RCC 7860 (cell line): ENCODE data around the gene IL19.
"Not testable (repeated sequence)": the region's sequence is repeated elsewhere in the genome, so short reads cannot be mapped to it uniquely, and the experiment has no call there.

ENCODE experiments used
- DNase-seq: peaks from one replicate; pipeline ENCODE4 v3.0.0-alpha.2; 2015; ENCODE audit warnings: low spot score
- FAIRE-seq: peaks from 2 replicates; lab custom pipeline; 2012; peaks lifted over from hg19 to GRCh38; lab: Jason Lieb, UNC

The IL19 gene

DNA sequence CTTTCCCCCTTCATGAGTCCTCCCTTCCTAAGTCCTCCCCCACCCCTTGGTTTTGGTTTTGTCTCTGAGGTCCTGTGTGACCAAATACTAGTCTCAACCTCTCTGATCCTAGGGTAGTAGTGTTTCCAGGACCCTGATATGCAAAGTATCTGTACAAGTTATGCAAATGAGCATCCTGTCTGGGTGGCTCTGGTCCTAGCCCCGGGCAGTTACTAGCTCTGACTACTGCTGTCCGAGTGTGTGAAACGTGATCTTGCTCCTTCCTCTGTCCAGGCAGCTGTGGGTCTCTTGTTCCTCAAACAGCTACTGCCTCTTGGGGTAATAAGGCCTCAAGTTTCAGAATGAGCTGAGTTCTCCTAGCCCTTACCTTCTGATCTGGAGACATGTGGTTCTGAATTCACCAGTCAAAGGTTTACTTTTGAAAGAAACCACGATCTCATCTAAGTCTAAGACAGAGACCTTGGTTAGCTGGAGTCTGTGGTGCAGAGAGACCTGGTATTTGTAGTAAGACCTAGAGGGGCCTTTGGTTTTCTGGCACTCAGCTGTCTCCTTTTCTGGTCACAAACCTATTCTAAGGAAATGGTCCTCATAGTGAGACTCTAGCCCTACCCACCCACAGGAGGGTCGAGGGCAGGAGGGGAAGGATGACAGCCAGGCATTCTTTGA, 31.0 kb upstream of the IL19 start:
- no peak for FAIRE-seq
- no peak for DNase-seq

DNA sequence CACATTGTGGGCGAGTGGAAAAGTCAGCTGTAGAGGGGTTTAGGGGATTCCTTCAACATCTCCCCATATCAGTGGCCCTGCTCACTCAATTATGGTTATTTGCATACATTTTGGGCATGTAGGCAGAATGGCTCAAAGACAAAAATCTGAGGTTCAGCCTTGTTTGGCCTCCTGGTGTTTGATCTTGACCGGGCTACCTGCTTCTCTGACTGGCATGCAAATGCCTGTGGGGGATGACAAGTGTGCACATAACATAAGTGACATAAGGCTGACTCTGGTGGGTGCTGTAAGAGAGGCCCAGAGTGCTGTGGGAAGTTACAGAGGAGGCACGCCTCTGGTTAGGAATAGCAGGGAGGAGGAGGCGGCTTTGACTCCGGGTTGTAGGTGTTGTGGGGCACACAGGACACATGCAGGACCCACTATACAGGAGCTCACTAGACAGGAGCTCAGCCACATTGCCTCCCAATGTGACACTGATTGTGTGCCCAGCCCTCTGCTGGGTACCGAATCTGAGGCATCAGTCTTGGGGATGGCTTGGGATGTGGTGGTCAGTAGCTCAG, 29.4 kb upstream of the IL19 start:
- DNase-seq (no peak), FAIRE-seq (no peak)

DNA sequence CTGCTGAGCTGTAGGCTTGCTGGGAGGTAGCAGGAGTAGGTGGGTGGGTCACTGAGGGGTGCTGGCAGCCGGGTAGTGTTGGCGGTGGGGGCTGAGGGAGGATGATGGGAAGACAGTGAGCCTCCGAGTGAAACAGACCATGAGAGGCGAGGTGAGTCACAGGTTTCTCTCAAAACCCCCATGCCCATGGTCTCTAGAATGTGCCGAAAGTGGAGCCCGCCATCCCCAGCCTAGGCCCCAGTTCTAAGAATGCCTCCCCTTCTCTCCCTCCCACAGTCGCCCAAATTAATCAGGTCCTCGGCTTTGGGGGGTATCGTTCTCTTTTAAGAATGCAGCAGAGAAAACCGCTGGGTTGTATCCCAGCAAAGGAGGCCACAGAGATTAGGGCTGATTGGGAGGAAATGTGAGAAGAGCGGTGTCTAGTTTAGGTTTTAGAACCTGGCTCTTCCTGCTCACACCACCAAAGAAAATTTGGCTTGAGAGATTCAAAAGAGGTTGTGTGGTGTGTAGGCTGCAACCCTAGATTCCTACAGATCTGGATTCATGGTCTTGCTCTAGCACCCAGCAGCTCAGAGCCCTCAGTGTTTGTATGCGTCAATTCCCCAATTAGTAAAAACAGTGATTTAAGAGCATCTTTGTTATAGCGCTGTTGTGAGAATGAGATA, 27.7 kb upstream of the IL19 start:
- no peak for DNase-seq
- FAIRE-seq = no peak

DNA sequence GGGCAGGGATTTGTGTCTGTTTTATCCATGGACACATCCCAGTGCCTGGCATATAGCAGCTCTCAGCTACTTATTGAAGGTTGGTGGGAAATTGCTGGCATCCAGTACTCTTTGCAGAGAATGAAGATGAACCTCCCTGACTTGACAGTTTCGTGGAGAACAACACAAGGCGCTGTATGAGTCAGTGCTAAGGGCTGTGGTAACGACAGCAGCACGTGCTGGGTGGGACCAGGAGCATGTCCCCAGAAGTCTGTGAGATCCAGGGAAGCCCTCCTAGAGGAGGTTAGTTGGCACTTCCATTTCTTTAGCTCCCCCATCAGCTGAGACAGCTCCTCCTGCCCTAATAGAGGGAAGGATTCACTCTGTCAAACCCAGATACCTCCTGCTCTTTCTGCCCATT, 25.9 kb upstream of the IL19 start:
- no peak for FAIRE-seq
- DNase-seq = no peak

DNA sequence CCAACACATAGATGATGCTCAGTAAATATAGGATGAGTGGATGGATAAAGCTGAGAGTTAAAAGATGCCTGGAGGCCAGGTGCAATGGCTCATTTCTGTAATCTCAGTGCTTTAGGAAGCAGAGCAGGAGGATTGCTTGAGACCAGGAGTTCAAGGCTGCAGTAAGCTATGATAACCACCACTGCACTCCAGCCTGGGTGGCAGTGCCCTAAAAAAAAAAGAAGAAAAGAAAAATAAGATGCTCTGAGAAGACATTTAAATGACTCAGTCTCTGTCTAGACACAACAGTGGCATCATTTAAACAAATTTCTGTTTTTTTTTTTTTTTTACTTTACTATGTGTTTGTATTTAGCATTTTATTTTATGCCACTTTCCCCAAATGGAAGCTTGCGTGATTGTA, 25.3 kb upstream of the IL19 start:
- DNase-seq (no peak), FAIRE-seq (no peak)

DNA sequence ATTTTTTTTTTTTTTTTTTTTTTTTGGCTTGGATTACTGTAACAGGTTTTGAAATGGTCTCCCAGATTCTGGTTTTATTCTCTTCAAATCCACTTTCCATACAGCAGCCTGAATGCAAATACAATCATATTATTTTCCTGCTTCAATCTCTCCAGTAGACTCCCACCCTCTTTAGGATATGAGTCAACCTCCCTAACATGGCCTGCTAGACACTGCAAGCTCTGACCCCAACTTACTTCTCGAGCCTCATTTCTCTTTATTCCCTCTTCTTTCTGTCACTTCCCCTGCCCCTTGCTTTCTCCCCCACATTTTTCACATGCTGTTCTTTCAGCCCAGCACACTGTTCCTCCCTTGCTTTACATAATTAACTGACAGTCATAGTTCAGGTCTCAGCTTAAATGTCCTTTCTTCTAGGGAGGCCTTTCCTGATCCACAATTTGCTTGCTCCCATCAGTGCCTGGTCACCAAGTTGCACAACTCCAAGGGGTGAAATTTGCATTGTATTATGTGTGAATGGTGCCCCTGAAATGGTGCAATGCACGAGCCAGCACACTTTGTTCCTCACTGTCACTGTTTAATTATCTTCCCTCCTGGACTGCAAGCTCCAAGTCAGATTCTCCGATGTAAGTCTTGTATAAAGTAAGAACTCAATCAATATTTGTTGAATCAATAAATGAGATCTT, 22.1 kb upstream of the IL19 start:
- FAIRE-seq = no peak
- DNase-seq = no peak

DNA sequence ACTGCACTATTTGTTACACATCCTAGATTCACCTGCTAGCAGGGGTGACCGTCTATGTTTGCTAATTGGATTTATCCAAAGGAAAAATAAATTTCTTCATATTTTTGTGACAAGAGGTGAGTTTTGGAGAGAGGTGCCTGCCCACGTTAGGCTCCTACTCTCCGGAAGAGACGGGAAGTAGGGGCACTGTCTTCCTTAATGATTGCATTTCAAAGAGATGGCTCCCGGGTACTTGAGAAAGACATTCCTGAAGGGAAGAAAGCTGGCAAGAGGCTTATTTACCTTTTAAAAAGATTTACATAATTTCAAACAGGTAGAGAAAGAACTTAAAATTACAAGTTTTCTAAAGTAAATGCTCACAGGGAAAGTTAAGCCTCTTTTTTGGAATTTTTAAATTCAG, 18.7 kb upstream of the IL19 start:
- no peak for DNase-seq
- no peak for FAIRE-seq

DNA sequence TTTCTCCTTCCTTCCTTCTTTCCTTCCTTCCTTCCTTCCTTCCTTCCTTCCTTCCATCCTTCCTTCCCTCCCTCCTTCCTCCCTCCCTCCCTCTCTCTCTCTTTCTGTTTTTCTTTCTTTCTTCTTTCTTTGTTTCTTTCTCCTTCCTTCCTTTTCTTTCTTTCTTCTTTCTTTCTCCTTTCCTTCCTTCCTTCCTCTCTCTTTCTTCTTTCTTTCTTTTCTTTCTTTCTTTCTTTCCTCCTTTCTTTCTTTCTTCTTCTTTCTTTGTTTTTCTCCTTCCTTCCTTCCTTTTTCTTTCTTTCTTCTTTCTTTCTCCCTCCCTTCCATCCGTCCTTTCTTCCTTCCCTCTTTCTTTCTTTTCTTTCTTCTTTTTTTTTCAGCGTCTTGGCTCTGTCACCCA, 18.1 kb upstream of the IL19 start:
- FAIRE-seq (no peak), DNase-seq (no peak)

DNA sequence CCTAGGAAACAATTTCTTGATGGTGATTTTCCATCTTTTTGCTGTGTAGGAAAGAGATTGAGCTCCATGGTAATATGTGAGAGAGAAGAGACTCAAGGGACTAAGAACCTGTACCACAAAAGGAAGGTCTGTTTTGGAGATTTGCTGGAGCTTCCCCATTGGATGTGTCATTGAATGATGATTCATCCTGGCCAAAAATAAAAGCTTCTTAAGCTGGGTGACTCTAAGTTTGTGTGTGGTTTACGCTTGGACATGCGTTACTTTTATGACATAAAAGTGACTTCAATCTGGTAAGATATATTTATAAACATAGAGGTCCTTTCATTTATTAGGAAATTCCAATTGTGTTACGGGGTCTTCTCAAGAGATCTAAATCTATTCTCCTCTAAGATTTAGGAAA, 17.4 kb upstream of the IL19 start:
- FAIRE-seq (no peak), DNase-seq (no peak)

DNA sequence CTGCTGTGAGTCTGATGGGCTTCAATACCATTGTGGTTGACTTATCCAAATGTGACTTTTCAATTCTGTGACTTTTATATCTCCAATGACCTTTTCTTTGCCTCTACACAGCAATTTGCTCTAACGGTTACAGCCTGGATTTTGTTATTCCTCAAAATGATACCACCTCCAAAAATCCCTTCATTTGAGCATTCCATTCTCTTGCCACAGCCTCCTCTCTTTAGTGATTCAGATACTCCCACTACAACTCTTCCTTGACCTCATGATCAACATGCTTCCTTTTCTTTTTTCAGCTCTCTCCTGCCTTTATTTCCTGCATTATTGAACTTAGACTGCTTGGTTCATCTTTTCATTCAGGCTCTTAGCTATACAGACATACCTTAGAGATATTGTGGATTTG, 16.6 kb upstream of the IL19 start:
- DNase-seq (no peak), FAIRE-seq (no peak)

DNA sequence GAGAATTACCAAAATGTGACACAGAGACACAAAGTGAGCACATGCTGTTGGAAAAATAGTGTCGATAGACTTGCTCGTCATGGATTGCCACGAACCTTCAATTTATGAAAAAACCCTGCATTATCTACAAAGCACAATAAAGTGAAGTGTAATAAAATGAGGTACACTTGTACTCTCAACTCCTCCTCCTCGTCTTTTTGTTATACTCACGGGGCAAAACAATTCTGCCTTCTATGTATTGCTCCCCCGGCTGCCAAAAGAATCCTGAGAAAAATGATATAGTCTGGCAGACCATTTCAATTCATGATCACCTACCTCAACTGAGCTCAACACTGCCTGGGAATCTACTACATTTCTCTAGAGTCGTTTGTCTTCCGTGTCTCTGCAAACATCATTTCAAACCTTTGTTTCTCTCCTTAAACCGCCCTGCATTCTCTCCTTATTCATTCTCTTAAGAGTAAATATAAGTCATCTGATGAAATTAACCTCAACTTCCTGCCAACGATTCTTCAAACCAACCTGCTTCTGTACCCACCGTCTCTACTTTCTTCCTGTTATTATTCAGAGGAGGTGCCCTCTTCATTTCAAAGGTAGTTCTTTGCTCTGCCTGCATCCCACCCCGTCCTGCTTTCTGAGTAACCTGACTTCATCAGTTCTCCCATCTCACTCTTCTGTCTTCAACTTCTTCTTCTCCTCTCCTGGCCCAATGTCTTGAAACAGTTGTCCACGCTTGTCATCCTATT, 12.9 kb upstream of the IL19 start:
- FAIRE-seq (no peak), DNase-seq (no peak)

DNA sequence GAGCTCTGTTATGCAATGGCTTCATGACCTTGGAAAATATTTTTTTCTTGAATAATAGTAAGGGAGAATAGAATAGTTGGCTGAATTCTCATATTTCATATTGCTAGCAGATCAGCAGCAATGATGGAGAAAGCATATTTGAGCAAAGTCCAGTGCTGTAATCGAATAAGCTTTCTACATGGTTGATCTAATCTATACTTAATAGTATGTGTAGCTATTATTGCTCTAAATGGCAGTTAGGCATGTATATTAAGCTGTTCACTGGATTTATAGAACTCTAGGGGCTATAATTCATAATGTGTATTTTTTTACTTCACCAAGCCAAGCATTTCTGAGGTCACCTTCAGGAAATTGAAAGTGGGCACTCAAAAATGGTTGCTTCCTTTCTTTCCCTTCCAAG, 10.0 kb upstream of the IL19 start:
- FAIRE-seq = no peak
- no peak for DNase-seq

DNA sequence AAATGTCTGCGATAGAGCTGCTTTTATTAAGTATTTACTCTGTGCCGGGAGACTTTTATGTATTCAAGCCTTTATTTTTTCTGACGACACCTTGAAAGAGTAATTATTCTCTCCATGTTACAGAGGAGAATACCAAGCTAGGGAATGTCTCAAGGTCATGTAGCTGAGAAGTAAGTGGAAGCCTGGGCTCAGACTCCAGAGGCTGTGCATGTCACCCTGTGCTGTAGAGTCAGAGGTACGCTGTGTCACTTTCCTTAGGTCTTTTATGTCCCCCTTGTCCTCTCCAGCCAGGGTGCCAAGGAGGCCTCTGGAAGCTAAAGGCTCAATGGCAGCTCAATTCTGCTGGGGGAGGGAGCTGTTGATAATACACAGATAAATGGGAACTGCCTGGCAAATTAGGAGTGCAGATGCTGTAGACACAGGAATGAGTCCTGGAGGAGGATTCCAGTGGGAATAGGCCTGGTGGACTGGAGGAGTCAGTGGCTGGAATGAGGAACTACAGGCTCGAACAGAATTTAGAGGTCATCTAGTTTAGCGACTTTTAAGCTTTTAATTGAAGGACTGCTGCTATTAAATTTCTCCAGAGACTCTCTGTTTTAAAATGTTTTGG, 9.3 kb upstream of the IL19 start:
- FAIRE-seq (no peak), DNase-seq (no peak)

DNA sequence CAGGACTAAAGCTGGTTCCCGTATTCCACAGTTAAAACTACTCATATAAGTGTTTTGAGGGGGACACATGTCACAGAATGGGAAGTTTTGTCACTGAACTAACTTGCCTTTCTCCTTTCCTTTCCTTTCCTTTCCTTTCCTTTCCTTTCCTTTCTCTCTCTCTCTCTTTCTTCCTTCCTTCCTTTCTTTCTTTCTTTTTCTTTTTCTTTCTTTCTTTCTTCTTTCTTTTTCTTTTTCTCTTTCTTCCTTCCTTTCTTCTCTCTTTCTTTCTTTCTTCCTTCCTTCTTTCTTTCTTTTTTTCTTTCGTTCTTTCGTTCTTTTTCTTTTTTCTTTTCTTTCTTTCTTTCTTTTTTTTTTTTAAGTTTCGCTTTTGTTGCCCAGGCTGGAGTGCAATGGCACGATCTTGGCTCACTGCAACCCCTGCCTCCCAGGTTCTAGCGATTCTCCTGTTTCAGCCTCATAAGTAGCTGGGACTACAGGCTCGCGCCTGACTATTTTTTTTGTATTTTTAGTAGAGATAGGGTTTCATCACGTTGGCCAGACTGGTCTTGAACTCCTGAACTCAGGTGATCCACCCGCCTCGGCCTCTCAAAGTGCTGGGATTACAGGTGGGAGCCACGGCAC, 7.7 kb upstream of the IL19 start:
- not testable (repeated sequence) for DNase-seq, FAIRE-seq

DNA sequence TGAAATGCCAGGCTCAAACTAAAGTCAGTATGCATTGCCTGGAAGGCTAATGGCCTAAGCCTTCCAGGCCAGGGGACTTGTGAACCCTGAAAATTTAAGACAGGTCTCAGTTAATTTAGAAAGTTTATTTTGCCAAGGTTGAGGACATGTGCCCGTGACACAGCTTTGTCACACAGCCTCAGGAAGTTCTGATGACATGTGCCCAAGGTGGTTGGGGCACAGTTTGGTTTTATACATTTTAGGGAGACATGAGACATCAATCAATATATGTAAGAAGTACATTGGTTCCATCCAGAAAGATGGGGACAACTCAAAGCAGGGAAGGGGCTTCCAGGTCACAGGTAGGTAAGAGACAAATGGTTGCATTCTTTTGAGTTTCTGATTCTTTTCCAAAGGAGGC, 4.8 kb upstream of the IL19 start:
- FAIRE-seq, DNase-seq: not testable (repeated sequence)

DNA sequence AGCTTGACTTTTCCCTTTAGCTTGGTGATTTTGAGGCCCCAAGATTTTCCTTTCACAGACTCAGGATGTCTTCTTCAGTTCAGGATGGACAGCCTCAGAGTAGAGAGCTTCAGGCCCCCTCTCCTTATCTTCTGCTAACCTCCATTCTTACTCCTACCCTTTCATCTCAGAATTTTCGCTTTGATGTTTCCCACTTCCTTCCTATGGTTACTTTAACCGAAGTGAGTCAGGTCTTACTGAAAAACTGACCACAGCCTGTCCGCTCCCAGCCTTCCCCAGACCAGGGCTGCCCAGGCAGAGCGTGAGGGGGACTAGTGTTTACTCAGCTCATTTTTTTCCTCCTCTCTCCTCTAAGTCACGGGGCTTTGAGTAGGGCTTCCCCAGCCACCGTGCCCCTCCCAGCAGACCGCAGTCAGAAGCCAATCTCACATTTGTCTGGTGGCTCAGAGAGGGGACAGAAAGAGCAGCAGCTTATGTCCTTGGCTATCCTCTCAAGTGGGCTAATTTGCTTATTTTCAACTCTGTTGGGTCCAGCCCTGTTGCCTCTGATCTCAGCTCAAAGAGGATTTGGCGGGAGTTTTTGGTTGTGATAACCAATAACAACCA, 4.2 kb upstream of the IL19 start:
- DNase-seq (peak; percentile 92), FAIRE-seq (peak; percentile 93)

DNA sequence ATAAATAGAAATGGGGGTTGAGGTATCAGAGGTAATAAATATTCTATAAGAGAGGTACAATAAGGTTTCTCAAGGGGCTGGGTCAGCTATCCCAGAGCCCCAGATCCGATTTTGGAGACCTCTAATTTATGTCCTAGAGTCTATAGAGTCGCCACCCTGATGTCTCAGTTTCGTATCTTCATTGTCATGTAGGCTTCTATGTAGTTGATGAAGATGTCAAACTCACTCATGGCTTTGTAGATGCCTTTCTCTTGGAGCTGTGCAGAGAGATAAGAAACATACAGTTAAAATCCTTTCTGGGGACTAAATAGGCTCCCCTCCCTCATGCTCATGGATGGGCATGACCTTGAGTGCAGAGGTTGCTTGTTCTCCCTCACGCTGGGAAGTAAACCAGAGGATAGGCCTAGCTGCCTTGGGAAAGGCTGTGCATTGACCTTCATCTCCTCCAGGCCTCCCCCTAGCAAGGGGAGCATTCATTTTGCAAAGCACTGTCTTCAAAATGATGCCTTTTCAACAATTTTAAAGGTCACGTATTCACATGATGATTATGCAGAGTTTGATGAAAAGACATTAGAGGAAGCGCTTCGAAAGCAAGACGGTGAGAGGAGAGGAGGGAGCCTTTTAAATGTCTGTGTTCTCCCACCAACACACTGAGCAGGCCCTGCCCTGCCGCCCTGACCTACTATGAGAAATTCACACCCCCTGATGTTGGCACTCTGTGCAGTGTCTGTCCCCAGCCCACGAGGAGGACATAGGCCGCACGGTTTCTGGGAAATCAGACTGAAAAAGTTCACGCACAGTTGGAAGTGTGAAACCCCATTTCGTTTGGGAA, 1.9 kb upstream of the IL19 start:
- FAIRE-seq = no peak

DNA sequence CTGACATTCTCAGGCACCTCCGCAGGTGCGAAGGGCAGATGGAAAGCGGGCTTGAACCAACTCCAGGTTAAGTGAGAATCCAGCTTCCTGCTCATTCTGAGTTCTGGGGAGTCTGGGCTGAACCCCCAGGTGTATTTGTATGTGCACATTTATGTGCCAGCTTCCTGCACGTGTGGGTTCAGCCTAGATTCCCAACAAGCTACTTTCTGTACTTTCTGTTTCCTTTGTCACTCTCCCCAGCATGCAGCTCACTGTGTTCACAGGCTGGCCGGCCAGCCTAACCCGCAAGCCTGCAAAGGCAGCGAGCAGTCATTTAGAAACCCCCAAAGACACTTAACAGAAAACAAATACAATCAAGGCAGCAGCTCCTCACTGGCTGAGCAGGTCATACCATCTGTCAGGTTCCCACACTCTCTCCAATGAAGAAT, 1.3 kb upstream of the IL19 start:
- FAIRE-seq (no peak), DNase-seq (no peak)

More for the DNA sequence above, 1.9 kb upstream of the IL19 start:
- DNase-seq = no peak

DNA sequence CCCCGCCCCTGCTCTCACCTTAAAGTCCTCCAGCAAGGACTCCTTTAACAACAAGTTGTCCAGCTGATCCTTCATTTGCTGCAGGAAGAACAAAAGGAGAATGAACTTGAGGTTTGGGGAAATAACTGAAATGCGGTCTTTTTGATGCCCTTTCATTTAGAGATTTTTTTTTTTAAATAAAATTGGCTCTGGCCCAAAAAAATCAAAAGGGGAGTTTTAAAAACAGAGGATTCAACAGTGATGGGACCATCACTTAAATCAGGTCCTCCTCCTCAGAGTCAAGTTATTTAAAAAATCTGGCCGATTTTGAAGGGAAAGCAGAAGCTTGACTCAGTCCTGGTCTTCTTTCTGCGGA, 742 bp downstream of the IL19 start:
- no peak for DNase-seq
- no peak for FAIRE-seq
